ENCODE measurements around the gene CD99.
"Not testable (repeated sequence)": the region's sequence is repeated elsewhere in the genome, so short reads cannot be mapped to it uniquely, and the experiment has no call there.

Gene CD99

DNA sequence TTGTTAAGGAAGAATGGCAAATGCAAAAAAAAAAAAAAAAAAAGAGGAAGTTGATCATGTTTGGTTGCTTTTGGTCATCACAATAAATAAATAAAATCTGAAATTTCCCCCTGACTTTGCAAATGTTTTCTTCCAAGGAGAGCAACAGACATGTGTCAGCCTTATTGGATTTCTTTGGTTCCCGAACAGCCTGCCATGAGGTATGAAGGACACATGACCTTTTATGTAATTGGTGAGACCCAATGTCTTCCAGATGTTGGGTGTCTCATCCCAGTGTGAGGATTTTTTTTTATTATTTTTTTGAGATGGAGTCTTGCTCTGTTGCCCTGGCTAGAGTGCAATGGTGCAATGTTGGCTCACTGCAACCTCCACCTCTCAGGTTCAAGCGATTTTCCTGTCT is 24.6 kb upstream of the CD99 start:
- H3K9me3 Mint-ChIP-seq: no peaks in the 10 kb centered on the region
- H3K27ac Mint-ChIP-seq: no peak overlapping the region
- no peak for DNase-seq
- H3K4me3 Mint-ChIP-seq: no peak overlapping the region
- H3K36me3 Mint-ChIP-seq (ENCODE audit: low read depth): no peaks in the 10 kb centered on the region
- TF ChIP-seq, protein P1, sequence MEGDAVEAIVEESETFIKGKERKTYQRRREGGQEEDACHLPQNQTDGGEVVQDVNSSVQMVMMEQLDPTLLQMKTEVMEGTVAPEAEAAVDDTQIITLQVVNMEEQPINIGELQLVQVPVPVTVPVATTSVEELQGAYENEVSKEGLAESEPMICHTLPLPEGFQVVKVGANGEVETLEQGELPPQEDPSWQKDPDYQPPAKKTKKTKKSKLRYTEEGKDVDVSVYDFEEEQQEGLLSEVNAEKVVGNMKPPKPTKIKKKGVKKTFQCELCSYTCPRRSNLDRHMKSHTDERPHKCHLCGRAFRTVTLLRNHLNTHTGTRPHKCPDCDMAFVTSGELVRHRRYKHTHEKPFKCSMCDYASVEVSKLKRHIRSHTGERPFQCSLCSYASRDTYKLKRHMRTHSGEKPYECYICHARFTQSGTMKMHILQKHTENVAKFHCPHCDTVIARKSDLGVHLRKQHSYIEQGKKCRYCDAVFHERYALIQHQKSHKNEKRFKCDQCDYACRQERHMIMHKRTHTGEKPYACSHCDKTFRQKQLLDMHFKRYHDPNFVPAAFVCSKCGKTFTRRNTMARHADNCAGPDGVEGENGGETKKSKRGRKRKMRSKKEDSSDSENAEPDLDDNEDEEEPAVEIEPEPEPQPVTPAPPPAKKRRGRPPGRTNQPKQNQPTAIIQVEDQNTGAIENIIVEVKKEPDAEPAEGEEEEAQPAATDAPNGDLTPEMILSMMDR (IDR thresholded peaks at IDR 0.05): no peak
- H3K4me1 Mint-ChIP-seq: no peaks in the 10 kb centered on the region
- H3K27me3 Mint-ChIP-seq (ENCODE audit: low read depth, poor library complexity): peaks cover 3% of the 10 kb centered on the region

DNA sequence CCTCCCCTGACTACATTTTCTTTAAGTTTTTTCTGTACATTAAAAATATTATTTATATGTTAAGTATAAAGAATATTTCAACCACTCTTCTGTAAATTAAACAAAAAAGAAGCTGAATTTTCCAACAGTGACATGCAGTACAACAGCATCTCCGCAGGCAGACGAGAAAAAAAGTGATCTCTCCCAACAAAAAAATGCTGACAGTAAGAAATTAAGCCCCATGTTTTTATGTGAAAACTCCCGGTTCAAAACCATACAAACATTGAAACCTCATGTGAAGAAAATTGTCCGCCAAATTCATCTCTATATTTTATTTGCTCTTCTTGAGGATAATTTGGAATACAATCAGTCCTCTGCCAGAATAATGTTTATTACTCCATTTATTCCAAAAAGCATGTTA is 20.1 kb upstream of the CD99 start:
- no peaks in the 10 kb centered on the region for H3K4me1 Mint-ChIP-seq
- H3K36me3 Mint-ChIP-seq (ENCODE audit: low read depth): no peaks in the 10 kb centered on the region
- peaks cover 4% of the 10 kb centered on the region for H3K9me3 Mint-ChIP-seq
- peaks cover 7% of the 10 kb centered on the region for H3K27me3 Mint-ChIP-seq (ENCODE audit: low read depth, poor library complexity)
- TF ChIP-seq, protein P1 (IDR thresholded peaks at IDR 0.05): no peak
- no peak overlapping the region for H3K27ac Mint-ChIP-seq
- no peak for DNase-seq
- no peak overlapping the region for H3K4me3 Mint-ChIP-seq

GRCh38 chrX:2672084-2672483 is 19.0 kb upstream of the CD99 start:
- TF ChIP-seq, protein P1 (IDR thresholded peaks at IDR 0.05): no peak
- Mint-ChIP-seq H3K4me1 (no peaks in the 10 kb centered on the region), H3K36me3 (ENCODE audit: low read depth) (no peaks in the 10 kb centered on the region), H3K4me3 (no peak overlapping the region), H3K9me3 (peaks cover 4% of the 10 kb centered on the region), H3K27ac (no peak overlapping the region), H3K27me3 (ENCODE audit: low read depth, poor library complexity) (peaks cover 9% of the 10 kb centered on the region)
- DNase-seq: no peak

DNA sequence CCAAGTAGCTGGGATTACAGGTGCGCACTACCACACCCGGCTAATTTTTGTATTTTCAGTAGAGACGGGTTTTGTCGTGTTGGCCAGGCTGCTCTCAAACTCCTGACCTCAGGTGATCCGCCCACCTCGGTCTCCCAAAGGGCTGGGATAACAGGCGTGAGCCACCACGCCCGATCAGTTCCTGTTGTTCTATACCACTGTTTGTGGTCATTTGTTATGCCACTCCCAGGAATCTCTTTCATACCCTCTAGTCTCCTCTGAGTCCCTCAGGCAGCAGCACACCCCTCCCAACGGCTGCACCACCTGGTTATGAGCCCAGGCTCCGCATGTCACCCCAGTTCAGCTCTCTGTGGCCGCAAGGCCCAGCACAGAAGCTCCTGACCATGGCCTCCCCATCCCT is 17.5 kb upstream of the CD99 start:
- Mint-ChIP-seq H3K27ac (peak overlapping the region; percentile 30), H3K4me1 (no peaks in the 10 kb centered on the region), H3K27me3 (ENCODE audit: low read depth, poor library complexity) (peaks cover 15% of the 10 kb centered on the region), H3K4me3 (no peak overlapping the region), H3K9me3 (peaks cover 4% of the 10 kb centered on the region), H3K36me3 (ENCODE audit: low read depth) (no peaks in the 10 kb centered on the region)
- TF ChIP-seq, protein P1 (IDR thresholded peaks at IDR 0.05): no peak
- no peak for DNase-seq

DNA sequence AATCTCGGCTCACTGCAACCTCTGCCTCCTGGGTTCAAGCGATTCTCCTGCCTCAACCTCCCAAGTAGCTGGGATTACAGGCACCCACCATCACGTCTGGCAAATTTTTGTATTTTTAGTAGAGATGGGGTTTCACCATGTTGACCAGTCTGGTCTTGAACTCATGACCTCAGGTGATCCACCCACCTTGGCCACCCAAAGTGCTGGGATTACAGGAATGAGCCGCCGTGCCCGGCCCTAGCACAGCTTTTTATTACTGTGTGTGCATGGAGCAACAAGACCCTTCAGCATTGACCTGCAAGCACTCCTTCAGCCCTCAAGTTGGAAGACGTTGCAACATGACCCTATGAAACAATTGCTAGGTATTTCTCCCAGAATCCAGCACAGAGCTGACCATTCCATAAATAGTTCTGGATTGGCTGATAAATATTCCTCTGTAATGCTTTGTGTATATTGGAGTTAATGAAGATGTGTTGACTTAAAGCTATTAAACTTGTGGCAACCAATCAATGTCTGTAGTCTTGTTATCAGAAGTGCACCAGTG is 15.4 kb upstream of the CD99 start:
- not testable (repeated sequence) for H3K36me3 Mint-ChIP-seq (ENCODE audit: low read depth)

GRCh38 chrX:2676794-2677675 is 14.1 kb upstream of the CD99 start:
- Mint-ChIP-seq H3K27ac (no peak overlapping the region), H3K4me3 (no peak overlapping the region), H3K36me3 (ENCODE audit: low read depth) (no peaks in the 10 kb centered on the region)

More for the DNA sequence above, 15.4 kb upstream of the CD99 start:
- not testable (repeated sequence) for H3K4me3 Mint-ChIP-seq, H3K4me1 Mint-ChIP-seq, DNase-seq, H3K9me3 Mint-ChIP-seq, H3K27ac Mint-ChIP-seq
- H3K27me3 Mint-ChIP-seq (ENCODE audit: low read depth, poor library complexity): peaks cover 17% of the 10 kb centered on the region

More at GRCh38 chrX:2676794-2677675, 14.1 kb upstream of the CD99 start:
- no peaks in the 10 kb centered on the region for H3K4me1 Mint-ChIP-seq
- DNase-seq: no peak
- H3K27me3 Mint-ChIP-seq (ENCODE audit: low read depth, poor library complexity): peaks cover 14% of the 10 kb centered on the region
- H3K9me3 Mint-ChIP-seq: peaks cover 8% of the 10 kb centered on the region
- TF ChIP-seq, protein P1 (IDR thresholded peaks at IDR 0.05): no peak

All from nephron progenitor cell (in vitro differentiated cells).